GM12874 (cell line): ENCODE measurements around the gene GMEB2.

ENCODE experiments used
- CTCF ChIP-seq: IDR thresholded peaks from 2 replicates; pipeline ENCODE4 v1.5.1; 2011; ENCODE audit warnings: low read depth, mild to moderate bottlenecking, control low read depth, low read length, moderate library complexity; ENCODE audit not compliant: insufficient read depth

Gene GMEB2

GRCh38 chr20:63553251-63553932 lies 73.5 kb downstream of the GMEB2 start:
- TF ChIP-seq CTCF = no peak

- no peak for TF ChIP-seq CTCF
Measured at GRCh38 chr20:63552481-63553249, 74.2 kb downstream of the GMEB2 start.

GRCh38 chr20:63551068-63551467 lies 75.8 kb downstream of the GMEB2 start:
- TF ChIP-seq CTCF = no peak

- no peak for TF ChIP-seq CTCF
Measured at GRCh38 chr20:63549679-63550282, 77.1 kb downstream of the GMEB2 start.

- no peak for TF ChIP-seq CTCF
Measured at GRCh38 chr20:63549019-63549418, 77.9 kb downstream of the GMEB2 start.

GRCh38 chr20:63548542-63548941 lies 78.4 kb downstream of the GMEB2 start:
- TF ChIP-seq CTCF = no peak

- TF ChIP-seq CTCF = no peak
Measured at GRCh38 chr20:63547725-63548480, 79.0 kb downstream of the GMEB2 start, which contains the start of gene SRMS. TSS of gene SRMS (minus strand) at chr20:63547749. CDS start at chr20:63547463, 286 bp downstream.
